NCI-H2029 treated with DMSO at 0.1 percent for 48 hours (cell line): ENCODE measurements around the gene UBE3A.
"Not testable (repeated sequence)": the region's sequence is repeated elsewhere in the genome, so short reads cannot be mapped to it uniquely, and the experiment has no call there.

Experiments used
- DNase-seq: peaks from one replicate; lab custom pipeline; 2025; lab: John Stamatoyannopoulos, UW

UBE3A gene

DNA sequence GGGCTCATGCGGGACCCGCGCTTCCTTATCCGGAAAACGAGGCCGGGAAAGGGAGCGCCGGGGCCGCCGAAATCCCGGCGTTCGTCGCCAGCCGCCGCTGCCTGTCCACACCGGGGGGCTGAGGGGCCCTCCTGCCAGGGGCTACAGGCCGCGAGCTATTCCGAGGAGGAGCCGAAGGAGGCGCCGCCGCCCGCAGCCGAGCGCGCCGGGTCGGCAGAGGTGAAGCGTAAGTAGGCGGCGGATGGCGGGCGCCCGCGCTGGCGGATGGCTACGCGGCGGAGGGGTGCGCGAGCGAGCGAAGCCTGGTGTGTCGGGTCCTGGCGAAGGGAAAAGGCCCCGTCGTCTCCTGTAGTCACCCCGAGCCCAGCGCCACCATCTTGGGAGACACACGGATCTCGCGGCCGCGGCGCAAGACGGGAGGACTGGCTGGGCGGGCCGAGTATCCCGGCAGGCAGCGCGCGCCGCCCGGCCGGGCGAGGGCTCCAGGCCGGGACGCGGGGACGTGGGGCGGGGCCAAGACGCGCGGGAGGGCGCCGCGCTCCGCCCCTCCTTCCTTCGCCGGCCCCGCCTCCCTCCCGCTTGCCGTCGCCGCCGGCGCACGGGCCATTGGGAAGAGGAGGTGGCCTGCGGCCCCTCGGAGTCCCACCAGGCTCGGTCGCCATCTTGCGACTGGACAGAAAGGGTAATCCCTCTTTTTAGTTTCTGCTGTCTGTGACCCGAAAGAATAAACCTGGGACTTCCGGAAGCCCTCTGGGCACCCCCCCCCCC is at the start of gene UBE3A:
Gene UBE3A (minus strand): TSS at position 424 of the 768 bp plus-strand sequence. CDS start 29,917 bp downstream, outside the sequence.
- DNase-seq: peak; percentile 18

DNA sequence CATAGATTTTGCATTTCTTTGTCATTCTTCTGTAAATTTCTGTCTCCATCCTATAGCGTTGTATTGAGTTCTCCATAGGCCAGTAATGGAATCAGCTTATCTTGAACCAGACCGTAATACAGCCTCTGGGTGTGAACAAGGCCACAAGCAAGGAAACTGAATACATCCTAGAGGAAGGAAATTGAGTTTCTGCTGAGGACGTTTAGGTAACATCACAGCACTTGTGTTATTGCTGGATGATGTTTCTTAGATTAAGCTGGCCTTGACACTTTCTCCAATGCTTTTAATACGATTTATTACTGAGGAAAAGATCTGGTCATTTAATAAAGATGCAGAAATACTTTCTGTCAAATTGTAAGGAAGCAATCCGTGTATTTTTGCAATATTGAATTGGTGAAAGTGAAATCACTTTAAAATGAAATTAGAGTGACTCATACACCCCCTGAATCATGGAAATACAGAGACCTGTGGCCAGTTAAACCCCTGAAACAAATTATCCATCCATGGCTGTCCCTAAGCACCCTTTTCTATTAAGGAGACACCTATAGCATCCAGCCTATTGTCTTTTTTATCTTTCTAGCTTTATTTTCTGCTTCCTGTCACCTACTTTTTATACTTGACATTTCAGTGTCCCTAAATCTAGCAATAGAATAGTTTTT is 48.5 kb upstream of the UBE3A start:
- DNase-seq: no peak

GRCh38 chr15:25486051-25486450 is 47.2 kb upstream of the UBE3A start:
- no peak for DNase-seq

DNA sequence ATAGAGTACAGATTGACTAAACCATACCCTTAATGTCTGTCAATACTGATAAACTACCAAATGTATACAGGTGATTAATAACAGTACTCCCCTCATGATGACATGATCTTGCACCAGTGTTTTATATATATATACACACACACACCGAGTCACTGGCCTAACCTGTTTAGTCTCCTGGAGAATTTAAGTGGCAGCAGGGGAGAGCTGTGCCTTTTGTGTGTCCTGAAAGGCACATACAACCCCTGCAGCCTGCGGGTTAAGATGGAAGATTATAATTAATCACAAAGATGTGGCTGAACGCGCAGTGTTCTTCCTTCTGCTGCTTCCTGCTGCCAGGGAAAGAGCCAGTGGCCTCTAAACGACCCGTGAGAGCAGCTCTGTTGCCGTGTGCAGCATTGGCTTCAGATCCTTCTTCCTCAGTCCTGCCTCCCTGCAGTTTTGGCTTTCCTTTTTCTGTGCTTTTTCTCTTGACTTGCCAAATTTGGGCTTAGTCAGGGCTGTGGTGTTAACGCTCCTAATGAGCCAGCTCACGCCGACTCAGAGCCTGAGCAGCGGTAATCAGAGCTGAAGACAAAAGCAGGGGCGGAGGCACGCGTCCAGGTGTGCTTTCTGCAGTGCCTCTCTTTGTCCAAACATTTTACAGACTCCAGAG is 42.5 kb upstream of the UBE3A start:
- DNase-seq: peak; percentile 26

GRCh38 chr15:25478313-25478712 is 39.5 kb upstream of the UBE3A start:
- DNase-seq: no peak

DNA sequence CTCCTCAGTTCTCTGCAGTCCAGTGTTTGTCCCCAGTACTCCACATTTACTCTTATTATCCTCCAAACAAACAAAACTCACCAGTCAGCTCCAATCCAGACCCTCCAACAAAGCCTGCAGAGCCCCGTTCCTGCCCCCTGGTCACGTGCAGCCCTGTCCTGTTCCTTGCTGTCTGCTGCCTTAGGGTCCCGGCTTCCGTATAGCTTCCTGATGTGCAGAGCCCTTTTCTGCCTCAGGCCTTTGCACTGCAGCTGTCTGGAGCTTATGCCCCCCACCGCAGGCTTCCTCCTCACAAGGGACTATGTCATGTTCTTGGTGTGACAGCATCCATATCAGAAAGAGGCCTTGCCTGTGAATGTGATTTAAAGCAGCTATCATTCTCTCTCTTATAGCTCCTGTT is 39.0 kb upstream of the UBE3A start:
- no peak for DNase-seq

DNA sequence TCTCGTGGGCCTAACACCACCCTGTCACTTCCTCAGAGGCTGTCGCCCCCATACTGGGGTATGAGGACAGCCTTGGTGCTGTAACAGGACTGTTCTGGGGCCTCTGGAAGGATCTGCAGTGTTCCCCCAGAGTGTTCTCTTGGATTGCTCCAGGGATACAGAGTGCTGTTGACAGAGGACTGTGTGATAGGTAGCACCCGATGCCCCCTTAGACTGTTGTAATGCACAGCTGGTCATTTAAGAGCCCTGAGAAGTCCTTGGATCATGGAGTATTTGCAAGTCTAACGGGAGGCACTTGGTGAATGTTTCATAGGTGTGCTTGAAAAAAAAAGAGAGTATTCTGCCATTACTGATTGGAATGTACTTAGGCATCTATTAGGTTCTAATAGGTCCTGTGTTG is 35.4 kb upstream of the UBE3A start:
- DNase-seq: no peak

GRCh38 chr15:25470230-25470629 is 31.4 kb upstream of the UBE3A start:
- DNase-seq: no peak

DNA sequence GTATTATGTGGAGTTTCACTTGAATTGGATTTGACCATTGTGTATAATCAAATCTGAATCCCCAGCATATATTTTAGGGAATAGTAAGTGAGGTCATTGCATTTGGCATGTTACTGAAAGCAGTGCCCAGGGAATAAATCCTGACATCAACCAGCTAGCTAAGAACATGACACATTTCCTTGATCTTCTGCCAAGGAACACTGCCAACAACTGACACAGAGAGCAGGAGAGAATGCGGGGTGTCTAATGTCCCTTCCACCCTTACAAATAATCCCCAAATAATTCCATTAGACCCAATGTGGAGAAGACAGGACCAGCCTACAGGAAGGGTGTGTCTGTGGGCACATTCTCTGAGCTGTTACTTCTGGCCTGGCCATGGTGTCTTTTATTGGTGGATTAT is 30.6 kb upstream of the UBE3A start:
- DNase-seq: peak; percentile 8

DNA sequence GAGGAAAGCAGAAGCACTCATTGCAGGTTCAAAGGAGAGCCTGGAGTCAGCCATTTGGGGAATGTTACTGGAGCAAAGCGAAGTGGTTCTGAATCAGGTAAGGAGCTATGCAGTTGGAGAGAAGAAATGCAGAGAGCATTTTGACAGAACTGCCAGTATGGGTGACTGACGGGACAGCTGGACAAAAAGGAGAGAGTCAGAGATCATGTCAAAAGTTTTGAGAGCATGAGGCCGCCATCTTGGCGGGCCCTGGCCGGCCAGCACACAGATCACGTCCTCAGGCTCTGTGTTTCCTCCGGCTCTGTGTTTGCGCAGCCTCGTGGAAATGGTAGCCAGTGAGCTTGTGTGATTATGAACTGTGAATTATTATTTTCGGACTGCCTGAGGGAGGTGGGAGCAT is 29.8 kb upstream of the UBE3A start:
- no peak for DNase-seq

DNA sequence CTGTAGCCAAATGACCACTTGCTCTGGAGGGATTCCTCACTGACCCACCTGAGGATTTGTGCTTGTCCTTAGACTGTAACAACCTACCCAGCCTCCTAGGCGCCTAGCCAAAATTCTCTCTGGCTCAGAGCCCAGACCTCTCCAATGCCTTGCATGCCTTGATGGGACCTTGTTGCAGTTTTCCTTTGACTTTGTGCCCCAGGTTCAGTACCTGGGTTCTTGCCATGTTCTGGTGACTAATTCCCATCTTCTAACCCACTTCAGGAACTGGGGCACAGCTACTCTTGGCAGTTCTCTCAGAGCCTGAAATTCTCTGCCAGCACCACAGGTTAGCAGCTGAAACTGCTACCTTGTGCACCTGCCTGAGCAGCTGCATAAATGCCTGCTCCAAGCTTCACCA is 27.0 kb upstream of the UBE3A start:
- DNase-seq: peak; percentile 49

DNA sequence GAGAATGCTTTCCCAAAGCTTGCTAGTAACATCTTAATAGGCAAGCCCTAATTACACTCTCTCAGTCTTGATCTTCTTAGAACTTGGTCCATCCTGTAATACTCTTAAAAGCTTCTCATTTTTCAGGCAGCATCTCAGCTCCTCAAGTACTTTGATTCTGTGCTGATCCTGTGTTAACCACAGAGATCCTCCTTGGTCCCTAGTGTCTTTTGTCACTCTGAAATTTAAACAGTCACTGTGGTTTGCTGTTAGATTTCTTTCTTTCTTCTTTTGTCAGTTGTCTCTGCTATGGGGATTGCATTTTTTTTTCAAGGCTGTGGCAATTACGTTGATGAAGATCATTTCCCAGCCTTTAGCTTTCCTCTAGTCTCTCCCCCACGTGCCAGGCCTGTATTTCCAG is 26.0 kb upstream of the UBE3A start:
- DNase-seq: no peak

DNA sequence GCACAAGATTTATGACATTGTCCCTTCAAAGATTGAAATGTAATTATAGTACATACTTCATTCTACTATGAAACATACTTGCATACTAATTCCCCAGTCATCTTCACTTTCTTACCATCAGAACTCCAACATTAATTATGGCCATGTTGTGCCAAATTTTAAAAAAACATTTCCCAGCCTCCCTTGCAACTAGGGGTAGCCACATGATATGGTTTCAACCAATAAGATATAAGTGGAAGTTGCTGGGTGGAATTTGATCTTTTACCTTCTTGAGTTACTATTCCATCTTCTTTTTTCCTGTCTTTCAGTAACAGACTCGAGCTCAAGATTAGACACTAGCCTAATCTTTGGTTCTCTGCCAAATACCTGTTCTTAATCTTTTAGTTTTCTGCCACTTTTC is 25.6 kb upstream of the UBE3A start:
- DNase-seq: no peak

DNA sequence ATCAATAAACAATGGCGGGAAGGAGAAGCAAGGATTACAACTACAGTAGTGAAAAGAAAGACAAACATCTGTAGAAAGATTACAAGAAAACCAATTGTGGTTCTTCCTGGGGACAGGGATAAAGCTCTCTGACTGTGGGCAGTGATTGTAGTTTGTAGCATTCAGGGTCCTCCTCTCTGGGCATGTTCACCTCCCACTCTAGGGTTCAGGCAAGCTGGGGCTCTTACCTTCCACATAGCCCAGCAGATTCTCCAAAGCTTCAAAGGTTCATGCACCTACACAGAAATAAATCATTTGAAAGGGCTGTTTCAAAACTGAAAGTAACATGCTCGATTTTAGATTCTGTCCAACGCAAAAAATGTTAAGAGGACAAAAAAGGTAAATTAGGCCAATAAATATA is 17.4 kb upstream of the UBE3A start:
- no peak for DNase-seq

GRCh38 chr15:25455226-25455625 is 16.4 kb upstream of the UBE3A start:
- no peak for DNase-seq

DNA sequence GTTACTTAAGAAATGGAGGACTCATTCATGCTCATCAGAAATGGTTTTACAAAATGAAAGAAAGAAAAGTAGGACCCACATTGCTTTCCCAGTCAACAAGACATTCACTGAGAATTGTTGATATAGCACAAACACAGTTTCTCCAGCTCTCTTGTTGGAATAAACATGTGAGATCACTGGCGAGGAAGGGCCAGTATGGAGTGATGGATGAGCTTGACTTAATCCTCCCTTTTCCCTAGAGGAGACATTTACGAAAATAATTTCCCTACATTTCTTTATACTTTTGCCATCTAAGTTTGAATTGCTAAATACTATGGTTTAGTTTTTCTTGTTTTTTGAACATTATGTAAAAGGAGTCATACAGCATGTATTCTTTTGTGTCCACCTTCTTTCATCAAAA is 15.9 kb upstream of the UBE3A start:
- DNase-seq: no peak

GRCh38 chr15:25453246-25453645 is 14.4 kb upstream of the UBE3A start:
- DNase-seq: not testable (repeated sequence)

DNA sequence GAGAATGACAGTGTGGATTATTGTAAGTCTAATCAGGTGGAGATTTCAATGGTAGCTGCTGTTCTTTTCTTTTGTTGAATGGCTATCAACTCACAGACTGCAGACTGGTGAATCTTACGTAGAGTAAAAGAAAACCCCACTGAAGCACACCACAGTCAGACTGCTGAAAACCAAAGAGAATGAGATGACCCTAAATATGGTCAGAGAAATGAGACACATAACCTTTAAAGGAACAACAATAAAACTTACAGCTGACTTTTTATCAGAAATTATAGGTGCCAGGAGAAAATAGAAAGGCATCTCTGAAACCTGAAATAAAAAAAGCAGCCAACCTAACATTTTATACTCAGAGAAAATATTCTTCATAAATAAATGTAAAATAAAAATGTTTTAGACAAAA is 12.7 kb upstream of the UBE3A start:
- no peak for DNase-seq

- peak; percentile 5 for DNase-seq
Measured at GRCh38 chr15:25450163-25450562, 11.3 kb upstream of the UBE3A start.

GRCh38 chr15:25446076-25446475 is 7.3 kb upstream of the UBE3A start:
- no peak for DNase-seq

DNA sequence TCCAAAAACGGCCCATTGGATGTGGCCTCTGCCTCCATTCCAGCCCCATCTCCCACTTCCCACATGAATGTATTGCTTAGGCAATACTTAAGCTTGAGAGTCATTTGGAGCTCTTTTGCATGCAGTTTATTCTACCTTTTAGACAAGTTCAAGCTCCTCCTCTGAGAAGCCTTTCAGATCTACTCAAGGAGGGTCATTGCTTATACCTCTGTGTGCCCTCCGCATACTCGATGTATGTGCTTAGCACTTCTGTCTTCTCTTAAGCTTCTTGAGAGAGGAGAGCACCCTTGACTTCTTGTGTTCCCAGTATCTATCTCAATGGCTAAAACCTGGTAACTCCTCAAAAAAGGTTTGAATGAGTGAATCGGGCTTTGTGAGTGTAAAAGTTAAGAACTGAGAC is 6.6 kb upstream of the UBE3A start:
- no peak for DNase-seq

GRCh38 chr15:25441111-25441510 is 2.3 kb upstream of the UBE3A start:
- no peak for DNase-seq

DNA sequence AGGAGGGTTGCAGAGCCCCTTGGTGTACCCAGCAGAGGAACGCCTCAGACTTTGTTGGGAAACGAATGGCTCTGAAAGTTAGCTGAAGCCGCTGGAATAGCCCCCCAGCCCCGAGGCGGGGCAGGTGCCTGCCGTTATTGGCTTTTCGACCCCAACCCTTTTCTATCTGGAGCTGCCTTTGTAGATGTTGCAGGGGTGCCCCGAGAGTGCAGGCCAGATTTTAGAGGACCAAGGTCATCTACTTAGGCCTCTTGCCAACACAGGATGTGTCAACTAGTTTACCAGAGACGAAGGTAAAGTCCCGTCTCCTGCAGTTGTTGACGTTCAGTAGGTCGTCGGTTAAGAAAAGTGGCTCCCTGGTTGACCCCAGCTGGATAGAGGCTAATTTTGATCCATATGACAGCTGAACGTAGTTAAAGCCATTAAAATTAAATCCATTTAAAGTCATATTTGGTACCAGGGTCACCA is 579 bp upstream of the UBE3A start:
- no peak for DNase-seq
